ENCODE measurements around the gene NKPD1.

Gene NKPD1

GRCh38 chr19:45172173-45172572, 11.4 kb upstream of the NKPD1 start:
- peak; percentile 61 for DNase-seq

- DNase-seq, result peak; percentile 86
Observed at GRCh38 chr19:45171211-45171623, 10.4 kb upstream of the NKPD1 start.

DNA sequence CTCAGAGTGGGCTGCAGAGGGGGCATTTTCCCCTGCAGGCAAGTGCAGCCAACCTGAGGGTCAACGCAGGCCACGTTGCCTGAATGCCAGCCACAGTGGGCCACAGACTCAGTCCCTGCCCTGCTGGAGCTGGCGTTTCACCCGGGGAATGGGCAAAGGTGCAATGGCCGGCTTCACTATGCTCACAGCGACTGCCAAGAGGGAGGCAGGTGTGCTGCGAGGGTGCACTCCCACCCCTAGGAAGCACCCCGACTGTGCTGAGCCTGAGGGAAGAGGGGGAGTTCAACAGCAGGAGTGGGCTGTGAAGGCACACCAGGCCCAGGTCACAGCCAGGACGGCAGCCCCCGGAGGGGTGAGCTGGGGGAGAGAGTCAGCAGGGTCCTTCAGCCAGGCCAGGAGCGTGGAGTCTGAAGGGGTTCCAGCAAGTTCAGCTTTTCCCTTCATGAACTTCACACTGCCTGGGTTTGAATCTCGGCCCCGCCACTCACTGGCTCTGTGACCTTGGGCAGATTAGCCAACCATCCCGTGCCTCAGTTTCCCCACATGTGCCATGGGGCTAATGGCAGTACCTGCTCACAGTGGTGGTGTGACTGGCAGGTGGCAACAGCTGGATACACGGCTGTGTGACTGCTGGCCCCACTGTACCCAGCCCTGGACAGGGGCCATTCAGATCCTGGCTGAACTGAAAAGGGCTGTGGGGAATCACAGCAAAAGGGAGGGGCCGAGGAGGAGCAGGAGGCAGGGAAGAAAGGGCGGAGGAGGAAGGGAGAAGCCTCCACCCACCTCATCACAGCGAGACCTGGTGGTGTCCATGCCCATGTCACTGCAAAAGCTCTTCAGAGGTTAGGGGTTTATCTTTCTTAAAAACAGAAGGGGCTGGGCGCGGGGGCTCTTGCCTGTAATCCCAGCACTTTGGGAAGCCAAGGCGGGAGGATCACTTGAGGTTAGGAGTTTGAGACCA, 9.6 kb upstream of the NKPD1 start:
- DNase-seq, result no peak

DNA sequence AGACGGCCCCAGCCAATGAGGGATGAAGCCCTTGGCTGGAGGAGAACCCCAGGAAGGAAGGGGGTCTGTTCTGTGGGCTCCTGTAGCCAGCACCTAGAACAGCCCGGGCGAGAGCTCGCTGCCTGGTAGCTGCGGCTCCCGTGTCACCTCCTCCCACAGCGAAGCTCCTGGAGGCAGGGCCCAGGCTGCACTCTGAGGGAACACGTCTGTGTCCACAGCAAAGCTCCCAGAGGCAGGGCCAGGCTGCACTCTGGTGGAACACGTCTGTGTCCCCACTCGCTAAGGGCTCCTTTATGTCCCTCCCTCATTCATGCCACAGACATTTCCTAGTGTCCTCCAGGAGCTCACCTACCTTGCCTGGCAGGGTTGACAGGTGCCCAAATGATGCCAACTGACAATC, 8.8 kb upstream of the NKPD1 start:
- no peak for DNase-seq

- peak; percentile 14 for DNase-seq
Observed at GRCh38 chr19:45168767-45169351, 8.1 kb upstream of the NKPD1 start.

DNA sequence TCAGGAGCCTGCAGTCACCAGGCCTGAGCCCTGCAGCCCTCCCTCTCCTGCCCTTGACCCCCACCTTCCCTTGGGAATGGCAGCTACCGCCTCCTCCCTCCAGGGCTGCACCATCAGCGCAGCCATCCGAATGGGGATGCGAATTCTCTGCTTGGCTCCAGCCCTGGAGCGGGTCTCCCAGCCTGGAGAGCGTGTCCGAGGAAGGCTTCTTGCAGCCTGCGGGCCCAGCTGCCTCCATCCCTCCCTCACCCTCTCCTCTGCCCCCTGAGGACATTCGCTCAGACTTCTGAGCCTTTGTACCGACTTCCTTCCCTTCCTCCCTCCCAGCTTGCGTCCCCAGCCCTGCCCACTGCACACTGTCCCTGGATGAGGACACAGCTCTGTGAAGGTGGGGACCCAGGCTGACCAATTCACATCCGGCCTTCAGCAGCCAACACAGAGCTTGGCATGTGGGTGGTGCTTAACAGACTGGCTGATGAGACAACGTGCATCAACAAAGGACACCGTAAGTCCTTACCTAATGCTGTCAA, 6.0 kb upstream of the NKPD1 start:
- DNase-seq, result no peak

- DNase-seq, result peak; percentile 75
Observed at GRCh38 chr19:45164577-45165335, 4.0 kb upstream of the NKPD1 start.

DNA sequence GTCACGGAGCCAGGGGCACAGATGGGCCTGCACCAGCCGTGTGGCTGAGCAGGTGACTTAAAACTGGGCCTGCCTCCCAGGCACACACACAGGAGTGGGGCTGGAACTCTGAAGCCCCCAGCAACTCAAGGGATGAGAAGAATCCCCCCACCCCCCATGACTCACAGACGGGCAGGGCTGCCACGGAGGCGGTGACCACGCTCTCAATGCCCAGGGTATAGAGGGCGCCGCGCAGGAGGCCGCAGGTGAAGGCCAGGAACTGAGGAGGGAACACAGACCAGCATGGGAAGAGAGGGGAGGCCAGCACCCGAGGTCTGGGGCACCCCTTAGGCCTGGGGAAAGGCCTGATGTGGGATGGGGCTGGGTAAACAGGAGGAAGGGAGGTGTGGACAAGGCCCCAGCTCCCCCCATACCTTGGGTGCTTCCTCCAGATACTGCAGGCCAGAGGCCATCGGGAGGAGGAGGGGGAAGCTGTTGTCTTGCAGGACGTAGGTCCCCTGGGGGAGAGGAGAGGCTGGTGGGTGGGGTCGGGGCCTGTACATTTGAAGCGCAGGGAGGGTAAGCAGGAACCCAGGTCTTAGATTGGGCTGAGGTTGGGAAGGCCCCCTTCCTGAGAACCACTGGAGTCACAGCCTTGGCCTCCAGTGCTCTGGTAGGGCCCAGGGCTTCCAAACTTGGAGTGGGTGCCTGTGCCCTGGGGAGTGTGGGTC, 3.1 kb upstream of the NKPD1 start:
- DNase-seq, result no peak

- no peak for DNase-seq
Observed at GRCh38 chr19:45163156-45163555, 2.4 kb upstream of the NKPD1 start.

GRCh38 chr19:45162608-45163143, 1.9 kb upstream of the NKPD1 start:
- DNase-seq, result no peak

GRCh38 chr19:45161738-45162607, 1.2 kb upstream of the NKPD1 start:
- no peak for DNase-seq

DNA sequence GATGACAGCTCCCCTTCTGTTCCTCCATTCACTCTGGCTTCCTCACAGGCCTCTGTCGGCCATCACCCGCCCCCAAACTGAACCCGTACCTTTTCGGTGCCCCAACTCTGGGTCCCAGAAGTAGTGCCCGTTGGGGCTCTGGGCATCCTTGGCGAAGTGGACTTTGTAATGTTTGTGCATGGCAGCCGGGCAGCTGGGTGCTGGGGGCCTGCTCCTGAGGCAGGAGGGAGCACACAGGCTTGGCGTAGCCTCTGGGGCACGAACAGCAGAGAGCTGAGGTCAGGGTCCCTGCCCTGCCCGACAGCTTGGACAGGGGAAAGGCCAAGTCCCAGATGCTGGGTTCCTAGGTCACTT, 834 bp downstream of the NKPD1 start:
- DNase-seq, result no peak

GRCh38 chr19:45159210-45159970, 1.4 kb downstream of the NKPD1 start:
- no peak for DNase-seq

DNA sequence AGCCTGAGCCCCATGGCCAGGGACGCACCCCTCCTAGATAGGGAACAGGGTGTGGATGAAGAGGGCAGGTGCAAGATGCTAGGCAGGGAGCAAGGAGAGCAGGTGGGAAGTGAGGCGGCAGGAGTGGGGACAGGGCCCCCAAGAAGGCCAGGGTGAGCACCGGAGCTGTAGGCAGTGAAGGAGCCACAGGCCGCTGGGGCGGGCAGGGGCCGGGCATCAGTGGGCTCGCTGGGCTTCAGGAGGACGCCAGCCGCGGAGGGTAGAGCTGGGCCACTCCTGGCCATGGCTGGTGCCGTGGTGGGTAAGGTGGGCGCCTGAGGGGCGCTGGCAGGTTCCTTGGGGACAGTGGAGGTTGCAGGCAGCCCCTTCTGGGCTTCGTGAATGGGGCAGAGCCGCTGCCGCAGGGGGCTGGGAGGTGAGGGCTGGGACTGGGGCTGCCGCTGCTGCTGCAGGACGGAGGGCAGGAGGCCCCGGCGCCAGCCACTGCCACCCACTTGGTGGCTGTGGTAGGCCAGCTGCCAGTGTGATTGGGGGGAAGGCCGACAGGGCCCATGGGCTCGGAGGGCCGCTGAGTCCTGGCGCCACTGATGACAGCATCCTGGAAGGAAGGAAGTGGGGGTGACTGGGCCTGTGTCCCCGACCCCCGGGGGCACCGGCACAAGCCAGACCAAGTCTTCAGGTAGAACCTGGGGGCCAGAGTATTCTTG, 2.1 kb downstream of the NKPD1 start:
- DNase-seq, result no peak

DNA sequence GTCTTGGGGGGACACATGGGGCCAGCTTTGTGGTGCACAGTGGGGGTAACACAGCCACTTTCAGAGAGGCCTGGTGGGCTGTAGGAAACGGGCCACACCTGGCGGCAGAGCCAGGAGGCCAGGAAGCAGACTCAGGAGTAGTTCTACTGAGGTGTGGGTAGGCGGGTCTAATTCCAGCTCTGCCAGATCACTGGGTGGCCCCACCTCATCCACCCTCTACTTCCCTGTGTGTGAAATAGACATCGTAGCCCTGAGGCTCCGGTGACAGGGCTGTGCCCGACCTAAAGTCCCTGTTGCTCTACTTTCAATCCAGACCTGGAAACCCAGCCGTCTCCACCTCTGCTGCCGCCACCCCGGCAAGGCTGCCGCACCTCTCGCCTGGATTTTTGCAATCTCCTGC, 4.0 kb downstream of the NKPD1 start:
- DNase-seq, result no peak

DNA sequence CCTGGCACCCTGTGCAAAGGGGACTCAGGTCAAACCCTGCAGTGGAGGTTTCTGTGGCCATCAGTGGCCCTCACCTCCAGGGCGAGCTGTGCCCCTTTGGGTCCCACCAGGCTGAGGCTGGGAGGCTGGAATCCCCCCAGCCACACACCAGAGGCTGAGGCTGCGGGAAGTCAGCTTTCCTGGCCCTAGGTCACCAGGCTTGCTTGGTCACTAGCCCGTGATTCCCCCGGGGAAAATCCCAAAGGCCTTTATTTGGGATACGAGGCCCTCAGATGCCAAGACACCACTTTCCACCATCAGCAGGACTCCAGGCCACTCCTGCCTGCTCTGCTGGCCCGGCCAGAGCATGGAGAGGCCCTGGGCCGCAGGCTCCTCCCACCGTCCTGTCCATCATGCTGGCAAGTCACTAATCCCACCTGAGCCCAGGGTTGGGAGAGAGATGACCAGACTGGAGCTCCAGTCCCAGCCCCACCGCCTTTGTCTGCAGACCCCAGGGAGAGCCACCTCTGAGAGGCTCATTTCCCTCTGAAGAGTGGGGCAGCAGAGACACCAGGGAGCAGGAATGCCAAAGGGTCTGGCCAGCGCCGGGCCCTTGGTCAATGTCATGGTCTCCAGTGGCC, 4.7 kb downstream of the NKPD1 start:
- DNase-seq, result no peak

- DNase-seq, result no peak
Observed at GRCh38 chr19:45154064-45154827, 6.5 kb downstream of the NKPD1 start.

DNA sequence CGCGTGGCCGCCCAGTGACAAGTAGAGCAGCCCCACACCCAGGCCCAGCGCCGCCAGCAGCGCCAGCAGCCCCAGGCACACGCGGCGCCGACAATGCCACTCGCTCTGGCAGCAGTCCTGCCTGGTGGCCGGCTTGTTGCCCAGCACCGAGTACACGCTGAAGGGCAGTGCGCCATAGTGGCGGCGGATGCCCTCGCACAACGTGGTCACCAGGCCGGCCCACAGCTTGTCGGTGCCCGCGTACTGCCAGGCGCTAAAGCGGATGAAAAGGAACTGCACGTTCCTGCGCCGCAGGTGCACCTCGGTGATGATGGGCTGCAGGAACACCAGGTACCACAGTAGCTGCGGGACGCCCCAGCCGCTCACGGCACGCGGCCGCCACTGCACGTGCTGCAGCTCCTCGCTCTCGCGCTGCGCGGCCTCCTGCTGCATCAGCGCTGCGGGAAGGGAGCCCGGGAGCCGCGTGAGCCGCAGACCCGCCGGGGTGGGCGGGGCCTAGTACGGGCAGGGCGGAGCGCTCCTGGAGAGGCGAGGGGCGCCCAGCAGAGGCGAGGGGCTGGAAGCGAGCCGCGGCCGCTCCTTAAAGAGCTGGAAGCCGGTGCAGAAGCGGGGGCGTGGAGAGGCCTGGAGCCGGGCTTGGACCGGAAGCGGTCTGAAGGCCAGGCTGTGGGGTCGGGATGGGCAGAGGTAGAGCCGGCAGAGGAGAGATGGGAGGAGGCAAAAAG, 7.3 kb downstream of the NKPD1 start:
- peak; percentile 41 for DNase-seq

Data from CD4-positive, alpha-beta T cell treated with Interleukin-21 for 1 hour (primary cell).